Measurements from ENCODE around the gene LRRC31. TPM values are rescaled to one million over a fixed set of nuclear protein-coding genes. Genes with fewer than 3 reads are reported as not detected.

Gene LRRC31
- total and polyA plus RNA-seq, 4 donors, result 6.1 TPM; not detected in 3

DNA sequence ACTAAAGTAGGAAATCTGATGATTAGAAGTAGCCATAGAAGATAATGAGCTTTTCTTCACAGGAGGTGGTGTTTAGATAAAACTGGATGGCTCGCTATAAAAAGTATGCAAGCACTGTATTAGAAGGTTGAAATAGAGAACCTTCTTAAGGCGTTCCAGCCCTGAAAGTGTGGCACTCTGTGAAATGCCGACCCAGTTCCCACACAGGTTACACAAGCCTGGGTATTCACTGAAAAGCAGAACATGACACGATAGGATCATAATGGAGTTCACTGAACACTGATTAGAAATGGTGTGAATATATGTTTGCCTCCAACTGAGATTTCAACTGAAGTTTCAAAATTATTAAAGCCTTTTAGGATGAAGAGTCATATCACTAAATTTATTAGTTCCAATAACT is 42.0 kb downstream of the LRRC31 start:
- ATAC-seq (ENCODE audit: low FRiP score), result no peak
- Histone ChIP-seq H3K36me3 (ENCODE audit: control insufficient read depth in 1 of 2, insufficient read depth in 2 of 2, low read length in 1 of 2) (no peaks in the 10 kb centered on the region), H3K27ac (ENCODE audit: low read depth in 1 of 2, low read length in 2 of 2) (no peak overlapping the region), H3K4me3 (ENCODE audit: low read length in 2 of 2) (no peak overlapping the region), H3K27me3 (ENCODE audit: control insufficient read depth in 1 of 2, insufficient read depth in 2 of 2, low read length in 1 of 2) (no peaks in the 10 kb centered on the region), H3K9me3 (ENCODE audit: control insufficient read depth, low read length) (no peaks in the 10 kb centered on the region), H3K4me1 (ENCODE audit: control insufficient read depth in 1 of 2, insufficient read depth in 2 of 2, low read length in 2 of 2) (no peaks in the 10 kb centered on the region)
- WGBS, 2 donors, result 86 to 89% methylated on average over 4 of the region's 4 CpGs
- DNase-seq, result no peak
- intact Hi-C loops (cut with DNase I), result no loop called here

DNA sequence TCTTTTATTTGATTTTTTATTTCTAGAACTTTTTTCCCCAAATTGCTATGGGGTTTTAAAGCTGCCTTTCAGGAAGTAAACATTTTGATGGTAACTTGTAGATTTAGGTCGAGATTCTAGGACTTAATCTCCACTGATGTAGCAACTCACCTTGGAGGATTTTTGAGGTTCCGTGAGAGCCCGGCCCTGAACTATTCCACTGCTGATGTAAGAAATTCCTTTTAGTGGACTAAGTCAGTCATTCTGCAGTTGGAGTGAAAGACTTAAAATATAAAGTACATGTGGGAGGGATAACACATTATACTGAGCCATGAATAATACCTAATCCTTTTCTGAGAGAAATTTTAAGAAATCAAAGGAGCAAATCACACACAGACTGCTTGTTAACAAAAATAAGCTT is 44.4 kb downstream of the LRRC31 start:
- Histone ChIP-seq H3K9me3 (ENCODE audit: control insufficient read depth, low read length) (no peaks in the 10 kb centered on the region), H3K4me1 (ENCODE audit: control insufficient read depth in 1 of 2, insufficient read depth in 2 of 2, low read length in 2 of 2) (no peaks in the 10 kb centered on the region), H3K27me3 (ENCODE audit: control insufficient read depth in 1 of 2, insufficient read depth in 2 of 2, low read length in 1 of 2) (no peaks in the 10 kb centered on the region), H3K36me3 (ENCODE audit: control insufficient read depth in 1 of 2, insufficient read depth in 2 of 2, low read length in 1 of 2) (no peaks in the 10 kb centered on the region), H3K27ac (ENCODE audit: low read depth in 1 of 2, low read length in 2 of 2) (no peak overlapping the region), H3K4me3 (ENCODE audit: low read length in 2 of 2) (no peak overlapping the region)
- 51 to 54% methylated on average over 3 of the region's 3 CpGs for WGBS, 2 donors
- intact Hi-C loops (cut with DNase I), result no loop called here
- no peak for ATAC-seq (ENCODE audit: low FRiP score)
- DNase-seq, result no peak

DNA sequence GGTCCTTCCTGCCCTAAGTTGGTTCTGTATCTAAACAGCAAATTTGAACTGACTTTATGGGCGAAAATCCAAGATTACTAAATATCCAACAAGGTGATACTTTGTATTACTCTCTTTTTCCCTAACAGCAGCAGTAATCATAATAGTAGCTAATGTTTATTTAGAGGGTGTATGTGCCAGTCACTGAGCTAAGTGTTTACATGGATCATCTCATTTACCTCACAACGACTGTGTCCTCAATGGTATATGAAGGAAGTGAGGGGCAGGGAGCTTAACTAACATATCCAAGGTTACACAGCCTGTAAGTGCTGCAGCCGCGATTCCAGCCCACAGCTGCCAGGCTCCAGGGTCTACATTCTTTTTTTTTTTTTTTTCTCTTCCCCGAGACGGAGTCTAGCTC is 46.8 kb downstream of the LRRC31 start:
- no peak overlapping the region for H3K4me3 ChIP-seq (ENCODE audit: low read length in 2 of 2)
- ATAC-seq (ENCODE audit: low FRiP score), result no peak

DNA sequence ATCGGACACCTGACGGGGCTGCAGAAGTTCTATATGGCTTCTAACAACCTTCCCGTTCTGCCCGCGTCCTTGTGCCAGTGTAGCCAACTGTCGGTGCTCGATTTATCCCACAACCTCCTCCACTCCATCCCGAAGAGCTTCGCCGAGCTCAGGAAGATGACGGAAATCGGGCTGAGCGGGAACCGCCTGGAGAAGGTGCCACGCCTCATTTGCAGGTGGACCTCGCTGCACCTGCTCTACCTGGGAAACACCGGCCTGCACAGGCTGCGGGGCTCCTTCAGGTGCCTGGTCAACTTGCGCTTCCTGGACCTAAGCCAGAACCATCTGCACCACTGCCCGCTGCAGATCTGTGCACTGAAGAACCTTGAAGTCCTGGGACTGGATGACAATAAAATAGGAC is 47.2 kb downstream of the LRRC31 start:
- ATAC-seq (ENCODE audit: low FRiP score), result no peak
- Histone ChIP-seq H3K4me1 (ENCODE audit: control insufficient read depth in 1 of 2, insufficient read depth in 2 of 2, low read length in 2 of 2) (no peaks in the 10 kb centered on the region), H3K36me3 (ENCODE audit: control insufficient read depth in 1 of 2, insufficient read depth in 2 of 2, low read length in 1 of 2) (no peaks in the 10 kb centered on the region), H3K27ac (ENCODE audit: low read depth in 1 of 2, low read length in 2 of 2) (no peak overlapping the region), H3K27me3 (ENCODE audit: control insufficient read depth in 1 of 2, insufficient read depth in 2 of 2, low read length in 1 of 2) (no peaks in the 10 kb centered on the region), H3K4me3 (ENCODE audit: low read length in 2 of 2) (no peak overlapping the region), H3K9me3 (ENCODE audit: control insufficient read depth, low read length) (no peaks in the 10 kb centered on the region)
- 93 to 96% methylated on average over 20 of the region's 20 CpGs for WGBS, 2 donors
- DNase-seq, result no peak
- intact Hi-C loops (cut with DNase I), result no loop called here

More for the DNA sequence above, 46.8 kb downstream of the LRRC31 start:
- WGBS, 2 donors, result 75 to 84% methylated on average over 6 of the region's 6 CpGs
- DNase-seq, result no peak
- Histone ChIP-seq H3K9me3 (ENCODE audit: control insufficient read depth, low read length) (no peaks in the 10 kb centered on the region), H3K27ac (ENCODE audit: low read depth in 1 of 2, low read length in 2 of 2) (no peak overlapping the region), H3K27me3 (ENCODE audit: control insufficient read depth in 1 of 2, insufficient read depth in 2 of 2, low read length in 1 of 2) (no peaks in the 10 kb centered on the region), H3K36me3 (ENCODE audit: control insufficient read depth in 1 of 2, insufficient read depth in 2 of 2, low read length in 1 of 2) (no peaks in the 10 kb centered on the region), H3K4me1 (ENCODE audit: control insufficient read depth in 1 of 2, insufficient read depth in 2 of 2, low read length in 2 of 2) (no peaks in the 10 kb centered on the region)
- intact Hi-C loops (cut with DNase I), result no loop called here

DNA sequence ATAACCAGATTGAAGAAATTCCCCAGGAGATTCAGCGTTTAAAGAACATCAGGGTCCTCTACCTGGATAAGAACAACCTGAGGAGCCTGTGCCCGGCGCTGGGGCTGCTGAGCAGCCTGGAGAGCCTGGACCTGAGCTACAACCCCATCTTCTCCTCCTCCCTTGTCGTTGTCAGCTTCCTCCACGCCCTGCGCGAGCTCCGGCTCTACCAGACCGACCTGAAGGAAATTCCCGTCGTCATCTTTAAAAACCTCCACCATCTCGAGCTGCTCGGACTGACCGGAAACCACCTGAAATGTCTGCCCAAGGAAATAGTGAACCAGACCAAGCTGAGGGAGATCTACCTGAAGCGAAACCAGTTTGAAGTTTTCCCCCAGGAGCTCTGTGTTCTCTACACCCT is 47.6 kb downstream of the LRRC31 start:
- Histone ChIP-seq H3K4me3 (ENCODE audit: low read length in 2 of 2) (no peak overlapping the region), H3K27me3 (ENCODE audit: control insufficient read depth in 1 of 2, insufficient read depth in 2 of 2, low read length in 1 of 2) (no peaks in the 10 kb centered on the region), H3K4me1 (ENCODE audit: control insufficient read depth in 1 of 2, insufficient read depth in 2 of 2, low read length in 2 of 2) (no peaks in the 10 kb centered on the region), H3K9me3 (ENCODE audit: control insufficient read depth, low read length) (no peaks in the 10 kb centered on the region), H3K36me3 (ENCODE audit: control insufficient read depth in 1 of 2, insufficient read depth in 2 of 2, low read length in 1 of 2) (no peaks in the 10 kb centered on the region), H3K27ac (ENCODE audit: low read depth in 1 of 2, low read length in 2 of 2) (no peak overlapping the region)
- intact Hi-C loops (cut with DNase I), result no loop called here
- 89 to 93% methylated on average over 15 of the region's 15 CpGs for WGBS, 2 donors
- ATAC-seq (ENCODE audit: low FRiP score) (no peak), DNase-seq (no peak)

DNA sequence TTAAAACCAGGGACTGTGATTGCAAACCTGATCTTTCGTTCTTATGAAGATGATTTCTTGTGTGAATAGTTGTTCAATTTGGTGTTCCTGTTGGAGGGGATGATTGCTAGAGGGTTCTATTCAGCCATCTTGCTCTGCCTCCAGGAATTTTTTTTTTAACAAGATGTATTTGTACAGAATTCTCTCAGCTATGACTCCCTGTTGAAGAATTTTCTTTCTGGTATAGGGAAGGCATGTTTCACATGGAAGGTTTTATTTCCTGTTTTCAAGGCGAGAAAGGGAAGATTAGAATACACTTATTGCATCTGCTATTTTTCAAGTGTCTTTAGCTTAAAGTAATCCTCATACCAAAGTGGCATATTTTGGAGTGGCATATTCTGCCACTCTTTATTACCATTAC is 51.4 kb downstream of the LRRC31 start:
- intact Hi-C loops (cut with DNase I), result no loop called here
- WGBS, 2 donors, result 65 to 68% methylated on average over 2 of the region's 2 CpGs
- H3K4me3 ChIP-seq (ENCODE audit: low read length in 2 of 2), result no peak overlapping the region
- H3K9me3 ChIP-seq (ENCODE audit: control insufficient read depth, low read length), result no peaks in the 10 kb centered on the region
- no peaks in the 10 kb centered on the region for H3K27me3 ChIP-seq (ENCODE audit: control insufficient read depth in 1 of 2, insufficient read depth in 2 of 2, low read length in 1 of 2)
- H3K36me3 ChIP-seq (ENCODE audit: control insufficient read depth in 1 of 2, insufficient read depth in 2 of 2, low read length in 1 of 2), result no peaks in the 10 kb centered on the region
- DNase-seq, result no peak
- H3K27ac ChIP-seq (ENCODE audit: low read depth in 1 of 2, low read length in 2 of 2), result no peak overlapping the region
- no peak for ATAC-seq (ENCODE audit: low FRiP score)
- no peaks in the 10 kb centered on the region for H3K4me1 ChIP-seq (ENCODE audit: control insufficient read depth in 1 of 2, insufficient read depth in 2 of 2, low read length in 2 of 2)

DNA sequence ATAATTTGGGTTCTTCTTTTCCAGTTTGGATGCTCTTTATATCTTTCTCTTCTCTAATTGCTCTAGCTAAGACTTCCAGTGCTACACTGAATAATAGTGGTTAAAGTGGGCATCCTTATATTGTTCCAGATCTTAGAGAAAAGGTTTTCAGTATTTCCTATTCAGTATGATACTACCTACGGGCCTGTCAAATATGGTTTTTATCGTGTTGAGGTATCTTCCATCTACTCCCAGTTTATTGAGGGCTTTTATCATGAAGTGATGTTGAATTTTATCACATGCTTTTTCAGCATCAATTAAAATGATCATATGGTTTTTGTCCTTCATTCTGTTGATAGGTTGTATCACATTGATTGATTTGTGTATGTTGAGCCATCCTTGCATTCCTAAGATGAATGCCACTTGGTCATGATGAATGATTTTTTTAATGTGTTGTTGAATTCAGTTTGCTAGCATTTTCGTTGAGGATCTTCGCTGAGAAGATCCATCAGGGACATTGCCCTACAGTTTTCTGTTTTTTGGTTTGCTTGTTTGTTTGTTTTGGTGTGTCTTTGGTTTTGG is 54.1 kb downstream of the LRRC31 start:
- DNase-seq, result no peak
- 92 to 97% methylated on average over 4 of the region's 4 CpGs for WGBS, 2 donors
- intact Hi-C loops (cut with DNase I), result no loop called here
- H3K27ac ChIP-seq (ENCODE audit: low read depth in 1 of 2, low read length in 2 of 2), result no peak overlapping the region
- no peaks in the 10 kb centered on the region for H3K36me3 ChIP-seq (ENCODE audit: control insufficient read depth in 1 of 2, insufficient read depth in 2 of 2, low read length in 1 of 2)
- no peaks in the 10 kb centered on the region for H3K27me3 ChIP-seq (ENCODE audit: control insufficient read depth in 1 of 2, insufficient read depth in 2 of 2, low read length in 1 of 2)
- no peaks in the 10 kb centered on the region for H3K4me1 ChIP-seq (ENCODE audit: control insufficient read depth in 1 of 2, insufficient read depth in 2 of 2, low read length in 2 of 2)
- H3K4me3 ChIP-seq (ENCODE audit: low read length in 2 of 2), result no peak overlapping the region
- H3K9me3 ChIP-seq (ENCODE audit: control insufficient read depth, low read length), result no peaks in the 10 kb centered on the region
- no peak for ATAC-seq (ENCODE audit: low FRiP score)

DNA sequence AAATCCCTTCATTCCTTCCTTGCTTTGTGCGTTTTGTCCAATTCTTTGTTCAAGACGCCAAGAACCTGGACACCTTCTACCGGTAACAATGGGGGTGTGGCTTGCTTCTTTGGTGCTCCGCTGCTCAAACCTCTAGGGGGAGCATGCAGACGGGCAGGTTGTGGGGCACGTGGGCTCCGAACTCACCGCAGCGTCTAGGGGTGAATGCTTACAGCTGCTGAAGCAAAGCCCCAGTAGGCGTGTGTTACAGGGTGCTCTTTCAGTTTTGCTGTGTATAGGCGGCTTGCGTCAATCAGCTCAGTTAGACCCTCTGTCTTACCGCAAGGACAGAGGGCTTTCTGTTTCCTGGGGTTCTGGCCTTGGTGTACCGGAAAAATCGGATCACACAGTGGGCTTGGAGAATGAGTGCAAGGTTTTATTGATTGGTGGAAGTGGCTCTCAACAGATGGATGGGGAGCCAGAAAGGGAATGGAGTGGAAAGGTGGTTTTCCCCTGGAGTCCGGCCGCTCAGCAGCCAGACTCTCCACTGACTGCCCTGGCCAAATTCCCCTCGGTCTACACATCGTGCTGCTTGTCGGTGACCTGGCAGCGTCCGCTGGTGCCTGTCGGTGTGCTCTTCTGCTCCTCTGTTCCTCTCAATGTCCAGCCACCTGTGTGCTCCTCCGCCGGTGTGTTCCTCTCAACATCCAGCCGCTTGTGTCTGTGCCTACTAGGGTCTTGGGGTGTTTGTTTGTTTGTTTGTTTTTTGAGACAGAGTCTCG is 55.8 kb downstream of the LRRC31 start:
- WGBS, 2 donors, result 71 to 72% methylated on average over 27 of the region's 27 CpGs

DNA sequence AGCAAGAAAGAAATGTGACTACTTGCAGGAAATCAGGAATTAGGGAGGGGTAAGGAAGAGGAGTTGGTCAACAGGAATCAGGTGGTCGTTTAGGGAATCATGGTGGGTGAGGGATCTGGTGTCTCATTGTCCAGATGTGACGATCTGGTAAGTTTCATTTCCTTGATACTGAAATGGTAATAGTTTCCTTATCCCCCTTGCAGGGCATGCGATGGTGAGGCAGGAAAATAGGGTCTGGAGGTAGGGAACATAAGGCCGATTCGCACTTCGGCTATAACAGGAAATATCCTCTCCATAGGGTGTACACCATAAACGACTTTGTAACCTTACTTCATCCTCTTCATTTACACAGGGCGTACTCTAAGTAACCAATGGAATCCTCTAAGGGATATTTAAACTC is 56.5 kb downstream of the LRRC31 start:
- 63 to 81% methylated on average over 8 of the region's 8 CpGs for WGBS, 2 donors
- intact Hi-C loops (cut with DNase I), result no loop called here

More for the DNA sequence above, 55.8 kb downstream of the LRRC31 start:
- no peak overlapping the region for H3K4me3 ChIP-seq (ENCODE audit: low read length in 2 of 2)
- ATAC-seq (ENCODE audit: low FRiP score) (no peak), DNase-seq (peak in 1 of 2 donors; percentile 51)
- H3K27ac ChIP-seq (ENCODE audit: low read depth in 1 of 2, low read length in 2 of 2), result no peak overlapping the region
- no peaks in the 10 kb centered on the region for H3K27me3 ChIP-seq (ENCODE audit: control insufficient read depth in 1 of 2, insufficient read depth in 2 of 2, low read length in 1 of 2)
- no peaks in the 10 kb centered on the region for H3K9me3 ChIP-seq (ENCODE audit: control insufficient read depth, low read length)
- H3K36me3 ChIP-seq (ENCODE audit: control insufficient read depth in 1 of 2, insufficient read depth in 2 of 2, low read length in 1 of 2), result no peaks in the 10 kb centered on the region
- intact Hi-C loops (cut with DNase I), result no loop called here
- no peaks in the 10 kb centered on the region for H3K4me1 ChIP-seq (ENCODE audit: control insufficient read depth in 1 of 2, insufficient read depth in 2 of 2, low read length in 2 of 2)

More for the DNA sequence above, 56.5 kb downstream of the LRRC31 start:
- no peaks in the 10 kb centered on the region for H3K9me3 ChIP-seq (ENCODE audit: control insufficient read depth, low read length)
- no peaks in the 10 kb centered on the region for H3K4me1 ChIP-seq (ENCODE audit: control insufficient read depth in 1 of 2, insufficient read depth in 2 of 2, low read length in 2 of 2)
- H3K36me3 ChIP-seq (ENCODE audit: control insufficient read depth in 1 of 2, insufficient read depth in 2 of 2, low read length in 1 of 2), result no peaks in the 10 kb centered on the region
- ATAC-seq (ENCODE audit: low FRiP score) (no peak), DNase-seq (no peak)
- H3K27me3 ChIP-seq (ENCODE audit: control insufficient read depth in 1 of 2, insufficient read depth in 2 of 2, low read length in 1 of 2), result no peaks in the 10 kb centered on the region
- no peak overlapping the region for H3K4me3 ChIP-seq (ENCODE audit: low read length in 2 of 2)
- H3K27ac ChIP-seq (ENCODE audit: low read depth in 1 of 2, low read length in 2 of 2), result no peak overlapping the region

Measured in aorta (tissue), 5 donors.